Loucy (cell line): Measurements from ENCODE around the gene MYH14.

ENCODE experiments used
- CTCF ChIP-seq: fragments of 200-600 bp; sonication (generic); conservative IDR thresholded peaks from 2 replicates; pipeline ENCODE4 v1.5.1; 2014; ENCODE audit warnings: mild to moderate bottlenecking, antibody characterized with exemption, low read length
- EZH2phosphoT487 ChIP-seq: fragments of 200-600 bp; IDR thresholded peaks from 2 replicates; pipeline ENCODE4 v1.6.1; 2018; ENCODE audit warnings: antibody characterized with exemption, mild to moderate bottlenecking, moderate library complexity, borderline replicate concordance

DNA sequence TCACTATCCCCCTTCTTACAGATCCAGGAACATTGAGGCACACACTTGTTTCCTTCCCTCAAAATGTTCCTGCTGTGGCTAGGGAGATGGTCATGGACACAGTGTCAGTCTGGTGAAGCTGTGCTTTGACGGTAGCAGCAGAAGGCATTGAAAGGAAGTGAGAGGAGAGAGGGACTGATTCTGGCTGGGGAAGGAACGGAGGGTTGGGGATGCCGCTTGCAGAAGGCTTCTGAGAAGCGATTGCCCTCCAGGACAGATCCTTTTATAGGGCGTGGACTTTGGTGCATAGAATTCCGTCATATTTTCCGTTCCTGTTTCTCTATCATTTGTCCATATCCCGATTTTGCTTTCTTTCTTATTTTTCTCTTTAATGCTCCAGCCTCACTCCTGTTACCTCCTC, 14.1 kb upstream of the MYH14 start:
- TF ChIP-seq CTCF (no peak), EZH2phosphoT487 (no peak)
